ENCODE results near the gene PHACTR3.
"Not testable (repeated sequence)": the region's sequence is repeated elsewhere in the genome, so short reads cannot be mapped to it uniquely, and the experiment has no call there.

PHACTR3 gene

GRCh38 chr20:59848182-59848581 lies 243.8 kb downstream of the PHACTR3 start:
- Histone ChIP-seq H3K4me3 (ENCODE audit: low read depth in 1 of 2, low read length in 2 of 2) (no peak overlapping the region), H3K36me3 (ENCODE audit: control insufficient read depth in 1 of 2, insufficient read depth in 2 of 2, low read length in 2 of 2) (no peaks in the 10 kb centered on the region), H3K27ac (ENCODE audit: low read depth, low read length) (no peak overlapping the region), H3K4me1 (ENCODE audit: control insufficient read depth in 1 of 2, insufficient read depth in 2 of 2, low read length in 2 of 2) (no peaks in the 10 kb centered on the region), H3K27me3 (ENCODE audit: control insufficient read depth in 1 of 2, insufficient read depth in 2 of 2, low read length in 2 of 2) (no peaks in the 10 kb centered on the region), H3K9me3 (ENCODE audit: control insufficient read depth in 1 of 2, low read length in 2 of 2) (no peaks in the 10 kb centered on the region), H3K9ac (ENCODE audit: low read depth in 1 of 2, low read length in 2 of 2) (no peak overlapping the region)

GRCh38 chr20:59850018-59850641 lies 245.8 kb downstream of the PHACTR3 start:
- H3K4me3 ChIP-seq (ENCODE audit: low read depth in 1 of 2, low read length in 2 of 2), result no peak overlapping the region
- H3K27ac ChIP-seq (ENCODE audit: low read depth, low read length), result no peak overlapping the region
- no peaks in the 10 kb centered on the region for H3K4me1 ChIP-seq (ENCODE audit: control insufficient read depth in 1 of 2, insufficient read depth in 2 of 2, low read length in 2 of 2)
- no peaks in the 10 kb centered on the region for H3K27me3 ChIP-seq (ENCODE audit: control insufficient read depth in 1 of 2, insufficient read depth in 2 of 2, low read length in 2 of 2)
- H3K36me3 ChIP-seq (ENCODE audit: control insufficient read depth in 1 of 2, insufficient read depth in 2 of 2, low read length in 2 of 2), result no peaks in the 10 kb centered on the region
- no peaks in the 10 kb centered on the region for H3K9me3 ChIP-seq (ENCODE audit: control insufficient read depth in 1 of 2, low read length in 2 of 2)
- H3K9ac ChIP-seq (ENCODE audit: low read depth in 1 of 2, low read length in 2 of 2), result no peak overlapping the region

GRCh38 chr20:59856526-59856925 lies 252.2 kb downstream of the PHACTR3 start:
- not testable (repeated sequence) for H3K27ac ChIP-seq (ENCODE audit: low read depth, low read length); H3K9ac ChIP-seq (ENCODE audit: low read depth in 1 of 2, low read length in 2 of 2); H3K27me3 ChIP-seq (ENCODE audit: control insufficient read depth in 1 of 2, insufficient read depth in 2 of 2, low read length in 2 of 2); H3K4me3 ChIP-seq (ENCODE audit: low read depth in 1 of 2, low read length in 2 of 2); H3K4me1 ChIP-seq (ENCODE audit: control insufficient read depth in 1 of 2, insufficient read depth in 2 of 2, low read length in 2 of 2); H3K36me3 ChIP-seq (ENCODE audit: control insufficient read depth in 1 of 2, insufficient read depth in 2 of 2, low read length in 2 of 2); H3K9me3 ChIP-seq (ENCODE audit: control insufficient read depth in 1 of 2, low read length in 2 of 2)

GRCh38 chr20:59856941-59857340 lies 252.6 kb downstream of the PHACTR3 start:
- H3K27ac ChIP-seq (ENCODE audit: low read depth, low read length); H3K9ac ChIP-seq (ENCODE audit: low read depth in 1 of 2, low read length in 2 of 2); H3K4me1 ChIP-seq (ENCODE audit: control insufficient read depth in 1 of 2, insufficient read depth in 2 of 2, low read length in 2 of 2); H3K4me3 ChIP-seq (ENCODE audit: low read depth in 1 of 2, low read length in 2 of 2); H3K27me3 ChIP-seq (ENCODE audit: control insufficient read depth in 1 of 2, insufficient read depth in 2 of 2, low read length in 2 of 2); H3K9me3 ChIP-seq (ENCODE audit: control insufficient read depth in 1 of 2, low read length in 2 of 2); H3K36me3 ChIP-seq (ENCODE audit: control insufficient read depth in 1 of 2, insufficient read depth in 2 of 2, low read length in 2 of 2): not testable (repeated sequence)

GRCh38 chr20:59857966-59858365 lies 253.6 kb downstream of the PHACTR3 start:
- Histone ChIP-seq H3K9ac (ENCODE audit: low read depth in 1 of 2, low read length in 2 of 2) (no peak overlapping the region), H3K9me3 (ENCODE audit: control insufficient read depth in 1 of 2, low read length in 2 of 2) (peaks cover 0 to 3% of the 10 kb centered on the region in 2 donors), H3K27me3 (ENCODE audit: control insufficient read depth in 1 of 2, insufficient read depth in 2 of 2, low read length in 2 of 2) (no peaks in the 10 kb centered on the region), H3K36me3 (ENCODE audit: control insufficient read depth in 1 of 2, insufficient read depth in 2 of 2, low read length in 2 of 2) (no peaks in the 10 kb centered on the region), H3K4me1 (ENCODE audit: control insufficient read depth in 1 of 2, insufficient read depth in 2 of 2, low read length in 2 of 2) (peaks cover 5 to 7% of the 10 kb centered on the region in 2 donors), H3K4me3 (ENCODE audit: low read depth in 1 of 2, low read length in 2 of 2) (no peak overlapping the region), H3K27ac (ENCODE audit: low read depth, low read length) (no peak overlapping the region)

GRCh38 chr20:59858425-59858824 lies 254.1 kb downstream of the PHACTR3 start:
- H3K27me3 ChIP-seq (ENCODE audit: control insufficient read depth in 1 of 2, insufficient read depth in 2 of 2, low read length in 2 of 2), result no peaks in the 10 kb centered on the region

GRCh38 chr20:59861401-59861800 lies 257.1 kb downstream of the PHACTR3 start:
- Histone ChIP-seq H3K4me1 (ENCODE audit: control insufficient read depth in 1 of 2, insufficient read depth in 2 of 2, low read length in 2 of 2) (peaks cover 5 to 7% of the 10 kb centered on the region in 2 donors), H3K9me3 (ENCODE audit: control insufficient read depth in 1 of 2, low read length in 2 of 2) (peaks cover 0 to 3% of the 10 kb centered on the region in 2 donors), H3K36me3 (ENCODE audit: control insufficient read depth in 1 of 2, insufficient read depth in 2 of 2, low read length in 2 of 2) (no peaks in the 10 kb centered on the region), H3K4me3 (ENCODE audit: low read depth in 1 of 2, low read length in 2 of 2) (no peak overlapping the region), H3K27ac (ENCODE audit: low read depth, low read length) (no peak overlapping the region), H3K9ac (ENCODE audit: low read depth in 1 of 2, low read length in 2 of 2) (no peak overlapping the region), H3K27me3 (ENCODE audit: control insufficient read depth in 1 of 2, insufficient read depth in 2 of 2, low read length in 2 of 2) (no peaks in the 10 kb centered on the region)

More at GRCh38 chr20:59858425-59858824, 254.1 kb downstream of the PHACTR3 start:
- Histone ChIP-seq H3K9ac (ENCODE audit: low read depth in 1 of 2, low read length in 2 of 2) (no peak overlapping the region), H3K27ac (ENCODE audit: low read depth, low read length) (no peak overlapping the region), H3K9me3 (ENCODE audit: control insufficient read depth in 1 of 2, low read length in 2 of 2) (peaks cover 0 to 3% of the 10 kb centered on the region in 2 donors), H3K4me3 (ENCODE audit: low read depth in 1 of 2, low read length in 2 of 2) (no peak overlapping the region), H3K36me3 (ENCODE audit: control insufficient read depth in 1 of 2, insufficient read depth in 2 of 2, low read length in 2 of 2) (no peaks in the 10 kb centered on the region), H3K4me1 (ENCODE audit: control insufficient read depth in 1 of 2, insufficient read depth in 2 of 2, low read length in 2 of 2) (peaks cover 5 to 7% of the 10 kb centered on the region in 2 donors)

GRCh38 chr20:59863058-59863457 lies 258.7 kb downstream of the PHACTR3 start:
- Histone ChIP-seq H3K36me3 (ENCODE audit: control insufficient read depth in 1 of 2, insufficient read depth in 2 of 2, low read length in 2 of 2) (no peaks in the 10 kb centered on the region), H3K4me3 (ENCODE audit: low read depth in 1 of 2, low read length in 2 of 2) (no peak overlapping the region)

GRCh38 chr20:59864726-59865125 lies 260.4 kb downstream of the PHACTR3 start:
- H3K27ac ChIP-seq (ENCODE audit: low read depth, low read length), result no peak overlapping the region
- no peaks in the 10 kb centered on the region for H3K4me1 ChIP-seq (ENCODE audit: control insufficient read depth in 1 of 2, insufficient read depth in 2 of 2, low read length in 2 of 2)
- H3K36me3 ChIP-seq (ENCODE audit: control insufficient read depth in 1 of 2, insufficient read depth in 2 of 2, low read length in 2 of 2), result no peaks in the 10 kb centered on the region
- no peak overlapping the region for H3K4me3 ChIP-seq (ENCODE audit: low read depth in 1 of 2, low read length in 2 of 2)
- H3K27me3 ChIP-seq (ENCODE audit: control insufficient read depth in 1 of 2, insufficient read depth in 2 of 2, low read length in 2 of 2), result no peaks in the 10 kb centered on the region
- H3K9me3 ChIP-seq (ENCODE audit: control insufficient read depth in 1 of 2, low read length in 2 of 2), result no peaks in the 10 kb centered on the region
- no peak overlapping the region for H3K9ac ChIP-seq (ENCODE audit: low read depth in 1 of 2, low read length in 2 of 2)

More at GRCh38 chr20:59863058-59863457, 258.7 kb downstream of the PHACTR3 start:
- H3K4me1 ChIP-seq (ENCODE audit: control insufficient read depth in 1 of 2, insufficient read depth in 2 of 2, low read length in 2 of 2), result peaks cover 0 to 6% of the 10 kb centered on the region in 2 donors
- H3K9me3 ChIP-seq (ENCODE audit: control insufficient read depth in 1 of 2, low read length in 2 of 2), result no peaks in the 10 kb centered on the region
- no peaks in the 10 kb centered on the region for H3K27me3 ChIP-seq (ENCODE audit: control insufficient read depth in 1 of 2, insufficient read depth in 2 of 2, low read length in 2 of 2)
- no peak overlapping the region for H3K27ac ChIP-seq (ENCODE audit: low read depth, low read length)
- no peak overlapping the region for H3K9ac ChIP-seq (ENCODE audit: low read depth in 1 of 2, low read length in 2 of 2)

- no peaks in the 10 kb centered on the region for H3K9me3 ChIP-seq (ENCODE audit: control insufficient read depth in 1 of 2, low read length in 2 of 2)
- no peaks in the 10 kb centered on the region for H3K4me1 ChIP-seq (ENCODE audit: control insufficient read depth in 1 of 2, insufficient read depth in 2 of 2, low read length in 2 of 2)
- H3K27me3 ChIP-seq (ENCODE audit: control insufficient read depth in 1 of 2, insufficient read depth in 2 of 2, low read length in 2 of 2), result no peaks in the 10 kb centered on the region
- H3K36me3 ChIP-seq (ENCODE audit: control insufficient read depth in 1 of 2, insufficient read depth in 2 of 2, low read length in 2 of 2), result no peaks in the 10 kb centered on the region
- H3K4me3 ChIP-seq (ENCODE audit: low read depth in 1 of 2, low read length in 2 of 2), result no peak overlapping the region
- no peak overlapping the region for H3K9ac ChIP-seq (ENCODE audit: low read depth in 1 of 2, low read length in 2 of 2)
- no peak overlapping the region for H3K27ac ChIP-seq (ENCODE audit: low read depth, low read length)
These were observed 262.0 kb downstream of the PHACTR3 start for GRCh38 chr20:59866338-59866737.
